ENCODE data around the gene AFF1.

GRCh38 chr4:86967798-86968197, 33.0 kb downstream of the AFF1 start:
- TF ChIP-seq CTCF (IDR thresholded peaks at IDR 0.05) (no peak), POLR2A (IDR thresholded peaks at IDR 0.05) (no peak)
